Right atrium auricular region (tissue), 2 donors: Measurements from ENCODE around the gene BPIFA2. TPM values are rescaled to one million over a fixed set of nuclear protein-coding genes. Genes with fewer than 3 reads are reported as not detected.

Experiments used
- DNase-seq: peaks from one replicate; pipeline ENCODE4 v3.0.0-alpha.2; 2019; ENCODE audit warnings: low spot score
- H3K27ac ChIP-seq, 2 donors: fragments of 200-600 bp; sonication (generic); 1 replicate in 1 of 2; 2 replicates in 1 of 2; pipeline ENCODE4 v1.5.1; 2016 to 2019
- H3K27me3 ChIP-seq, 2 donors: fragments of 200-600 bp; sonication (generic); one replicate each; pipeline versions ENCODE4 v1.5.1 to v1.6.0; 2017 to 2019
- H3K36me3 ChIP-seq: fragments of 200-600 bp; sonication (generic); one replicate; pipeline ENCODE4 v1.5.1; 2016
- H3K4me1 ChIP-seq, 2 donors: fragments of 200-600 bp; sonication (generic); one replicate each; pipeline versions ENCODE4 v1.5.1 to v1.6.0; 2017 to 2019
- H3K4me3 ChIP-seq, 2 donors: fragments of 200-600 bp; sonication (generic); 1 replicate in 1 of 2; 2 replicates in 1 of 2; pipeline ENCODE4 v1.5.1; 2017 to 2019; ENCODE audit warnings: mild to moderate bottlenecking in 1 of 2, moderate library complexity in 1 of 2
- H3K9me3 ChIP-seq, 2 donors: fragments of 200-600 bp; sonication (generic); one replicate each; pipeline ENCODE4 v1.5.1; 2019
- total RNA-seq, 2 donors: library from RNA; depleted of rRNA; stranded (reverse); fragments of >200 nt; gene quantifications; one replicate each; pipeline ENCODE4 v1.1.0, GENCODE V29; 2016
- TF ChIP-seq, protein P1 (sequence below), 2 donors: fragments of 200-600 bp; sonication (generic); IDR thresholded peaks; one replicate each; pipeline ENCODE4 v1.5.1; 2019; ENCODE audit warnings: antibody characterized with exemption in 2 of 2

The BPIFA2 gene
- total RNA-seq, 2 donors from 2014 or later = not detected

DNA sequence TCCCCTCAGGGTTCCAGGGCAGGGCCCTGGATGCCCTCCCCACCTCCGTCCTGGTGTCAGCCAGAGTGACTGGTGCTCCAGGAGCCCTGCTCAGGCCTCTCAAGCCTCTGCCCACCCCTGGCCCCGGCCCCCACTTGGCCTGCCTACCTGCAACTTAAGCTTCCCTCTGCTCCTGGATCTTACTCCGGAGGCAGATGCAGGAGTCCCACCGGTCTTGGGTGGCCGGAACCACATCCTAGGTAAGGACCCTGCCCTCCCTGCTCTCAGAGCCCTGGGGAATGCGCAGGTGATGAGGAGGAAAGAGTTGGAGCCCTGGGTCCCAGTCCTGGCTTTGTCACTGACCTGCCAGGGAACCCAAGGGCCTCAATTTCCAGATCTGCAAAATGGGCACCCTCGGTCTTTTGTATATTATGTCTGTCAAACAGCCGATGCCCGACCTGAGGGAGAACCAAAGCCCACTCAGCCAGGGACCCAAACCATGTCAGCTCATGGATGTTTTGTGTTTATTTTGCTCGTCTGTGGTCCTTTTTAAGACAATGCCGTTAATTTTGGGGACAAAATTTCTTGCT, 34.5 kb upstream of the BPIFA2 start:
- Histone ChIP-seq H3K27me3 (no peaks in the 10 kb centered on the region), H3K4me1 (no peaks in the 10 kb centered on the region)

DNA sequence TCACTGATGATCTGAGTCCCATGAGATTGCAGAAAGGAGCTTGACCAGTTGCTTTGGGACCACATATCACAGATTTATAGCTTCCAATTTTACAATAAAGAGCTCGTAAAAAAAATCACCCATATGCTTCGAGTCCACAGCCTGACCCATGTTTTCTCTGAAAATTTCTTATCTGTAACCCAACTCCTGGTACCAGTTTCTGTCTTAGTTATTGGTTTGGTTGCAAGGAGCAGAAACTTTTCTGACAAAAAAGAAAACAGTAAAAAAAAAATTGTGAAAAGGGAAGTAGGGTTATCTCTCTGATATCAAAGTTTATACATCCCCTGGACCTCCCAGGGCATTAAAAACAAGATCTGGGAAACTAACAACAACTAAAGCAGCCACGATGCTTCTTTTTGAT, 30.8 kb upstream of the BPIFA2 start:
- no peak for DNase-seq
- Histone ChIP-seq H3K27me3 (no peaks in the 10 kb centered on the region), H3K4me1 (no peaks in the 10 kb centered on the region), H3K4me3 (no peak overlapping the region), H3K27ac (no peak overlapping the region), H3K36me3 (no peaks in the 10 kb centered on the region), H3K9me3 (no peaks in the 10 kb centered on the region)
- TF ChIP-seq, protein P1, sequence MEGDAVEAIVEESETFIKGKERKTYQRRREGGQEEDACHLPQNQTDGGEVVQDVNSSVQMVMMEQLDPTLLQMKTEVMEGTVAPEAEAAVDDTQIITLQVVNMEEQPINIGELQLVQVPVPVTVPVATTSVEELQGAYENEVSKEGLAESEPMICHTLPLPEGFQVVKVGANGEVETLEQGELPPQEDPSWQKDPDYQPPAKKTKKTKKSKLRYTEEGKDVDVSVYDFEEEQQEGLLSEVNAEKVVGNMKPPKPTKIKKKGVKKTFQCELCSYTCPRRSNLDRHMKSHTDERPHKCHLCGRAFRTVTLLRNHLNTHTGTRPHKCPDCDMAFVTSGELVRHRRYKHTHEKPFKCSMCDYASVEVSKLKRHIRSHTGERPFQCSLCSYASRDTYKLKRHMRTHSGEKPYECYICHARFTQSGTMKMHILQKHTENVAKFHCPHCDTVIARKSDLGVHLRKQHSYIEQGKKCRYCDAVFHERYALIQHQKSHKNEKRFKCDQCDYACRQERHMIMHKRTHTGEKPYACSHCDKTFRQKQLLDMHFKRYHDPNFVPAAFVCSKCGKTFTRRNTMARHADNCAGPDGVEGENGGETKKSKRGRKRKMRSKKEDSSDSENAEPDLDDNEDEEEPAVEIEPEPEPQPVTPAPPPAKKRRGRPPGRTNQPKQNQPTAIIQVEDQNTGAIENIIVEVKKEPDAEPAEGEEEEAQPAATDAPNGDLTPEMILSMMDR (IDR thresholded peaks at IDR 0.05) = no peak

More for the DNA sequence above, 34.5 kb upstream of the BPIFA2 start:
- peak; percentile 18 for DNase-seq
- TF ChIP-seq, protein P1 (IDR thresholded peaks at IDR 0.05) = no peak
- Histone ChIP-seq H3K4me3 (no peak overlapping the region), H3K9me3 (no peaks in the 10 kb centered on the region), H3K27ac (no peak overlapping the region), H3K36me3 (no peaks in the 10 kb centered on the region)

DNA sequence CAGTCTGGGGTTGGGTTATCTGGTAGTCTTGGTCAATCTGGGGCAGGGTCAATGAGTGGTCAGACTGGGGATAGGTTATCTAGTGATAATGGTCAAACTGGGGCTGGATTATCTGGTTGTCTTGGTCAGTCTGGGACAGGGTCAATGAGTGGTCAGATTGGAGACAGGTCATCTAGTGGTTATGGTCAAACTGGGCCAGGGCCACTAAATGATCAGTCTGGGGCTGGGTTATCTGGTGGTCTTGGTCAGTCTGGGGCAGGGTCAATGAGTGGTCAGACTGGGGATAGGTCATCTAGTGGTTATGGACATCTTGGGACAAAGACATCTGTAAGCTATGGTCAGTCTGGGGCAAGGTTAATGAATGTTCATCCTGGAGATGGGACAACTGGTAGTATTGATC, 28.5 kb upstream of the BPIFA2 start:
- Histone ChIP-seq H3K27ac (no peak overlapping the region), H3K27me3 (no peaks in the 10 kb centered on the region), H3K4me1 (no peaks in the 10 kb centered on the region), H3K36me3 (no peaks in the 10 kb centered on the region), H3K4me3 (no peak overlapping the region), H3K9me3 (no peaks in the 10 kb centered on the region)
- TF ChIP-seq, protein P1 (IDR thresholded peaks at IDR 0.05) = no peak
- DNase-seq = no peak

DNA sequence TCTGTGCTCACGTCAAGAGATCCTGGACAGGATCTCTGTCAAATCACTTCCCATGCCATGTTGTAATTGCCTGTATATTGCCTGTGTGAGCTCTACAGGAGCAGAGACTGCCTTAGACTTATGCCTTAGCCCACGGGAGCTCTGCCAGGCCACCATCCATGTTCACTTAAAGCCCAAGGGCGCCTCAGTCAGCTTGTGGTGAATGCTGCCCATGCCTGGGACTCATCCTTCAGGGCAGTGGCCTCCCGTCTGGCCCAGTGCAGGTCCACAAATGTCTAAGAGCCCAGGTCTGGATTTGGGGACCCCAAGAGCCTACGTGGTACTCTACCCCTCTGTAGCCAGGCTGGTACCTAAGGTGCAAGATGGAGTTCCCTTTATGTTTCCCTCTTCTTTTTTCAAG, 22.4 kb upstream of the BPIFA2 start:
- H3K27ac ChIP-seq = no peak overlapping the region
- TF ChIP-seq, protein P1 (IDR thresholded peaks at IDR 0.05) = no peak
- no peak for DNase-seq
- no peaks in the 10 kb centered on the region for H3K27me3 ChIP-seq
- no peak overlapping the region for H3K4me3 ChIP-seq
- H3K36me3 ChIP-seq = no peaks in the 10 kb centered on the region
- H3K4me1 ChIP-seq = no peaks in the 10 kb centered on the region
- no peaks in the 10 kb centered on the region for H3K9me3 ChIP-seq

DNA sequence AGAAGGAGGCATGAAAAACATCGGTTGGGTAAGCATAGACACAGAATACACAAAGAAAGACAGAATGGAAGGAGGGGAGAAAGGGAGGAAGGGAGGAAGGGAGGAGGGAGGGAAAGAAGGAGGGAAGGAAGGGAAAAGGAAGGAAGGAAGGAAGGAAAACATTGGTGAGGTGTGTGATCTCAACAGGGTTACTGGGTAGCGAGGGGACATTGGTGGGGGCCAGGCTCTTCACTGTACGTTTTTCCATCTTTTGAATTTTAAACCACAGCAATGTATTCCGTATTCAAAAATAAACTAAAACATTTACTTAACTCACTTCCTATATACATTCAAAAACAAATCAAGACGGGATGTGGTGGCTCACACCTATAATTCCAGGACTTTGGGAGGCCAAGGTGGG, 20.7 kb upstream of the BPIFA2 start:
- Histone ChIP-seq H3K4me3 (no peak overlapping the region), H3K27me3 (no peaks in the 10 kb centered on the region), H3K36me3 (no peaks in the 10 kb centered on the region), H3K4me1 (no peaks in the 10 kb centered on the region), H3K9me3 (no peaks in the 10 kb centered on the region), H3K27ac (no peak overlapping the region)
- no peak for DNase-seq
- TF ChIP-seq, protein P1 (IDR thresholded peaks at IDR 0.05) = no peak

DNA sequence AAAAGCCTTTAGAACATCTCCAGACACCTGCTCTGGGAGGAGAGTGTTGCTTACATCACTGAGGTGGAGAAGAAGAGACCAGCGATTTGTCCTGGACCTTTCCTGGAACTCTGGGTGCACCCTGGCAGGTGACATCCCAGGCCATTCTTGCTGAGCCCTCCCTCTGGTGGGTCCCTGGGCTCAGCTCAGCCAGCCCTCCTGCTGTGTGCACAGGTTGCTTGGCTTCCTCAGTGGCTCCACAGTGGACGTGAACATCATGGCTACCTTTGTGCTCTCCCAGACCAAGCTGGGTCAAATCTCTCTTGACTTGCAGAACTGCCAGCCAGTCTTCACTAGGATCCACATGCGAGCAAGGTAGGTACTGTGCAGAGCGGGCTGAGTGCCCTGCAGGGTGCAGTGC, 19.9 kb upstream of the BPIFA2 start:
- Histone ChIP-seq H3K27ac (no peak overlapping the region), H3K4me3 (no peak overlapping the region), H3K27me3 (no peaks in the 10 kb centered on the region), H3K4me1 (no peaks in the 10 kb centered on the region), H3K9me3 (no peaks in the 10 kb centered on the region), H3K36me3 (no peaks in the 10 kb centered on the region)
- TF ChIP-seq, protein P1 (IDR thresholded peaks at IDR 0.05) = no peak
- DNase-seq = peak; percentile 38
